NCI-H1105 treated with DMSO at 0.1 percent for 48 hours (cell line): ENCODE data around the gene KLB.
"Not testable (repeated sequence)": the region's sequence is repeated elsewhere in the genome, so short reads cannot be mapped to it uniquely, and the experiment has no call there.

Experiments used
- DNase-seq: peaks from one replicate; lab custom pipeline; 2025; lab: John Stamatoyannopoulos, UW

Gene KLB

GRCh38 chr4:39406763-39407583 is at the start of gene KLB:
KLB (plus strand) TSS chr4:39406930; CDS start chr4:39406950, 20 bp downstream.
- DNase-seq = no peak

- no peak for DNase-seq
These were observed 49.7 kb upstream of the KLB start for GRCh38 chr4:39357002-39357401.

GRCh38 chr4:39360611-39361010 is 46.1 kb upstream of the KLB start:
- not testable (repeated sequence) for DNase-seq

- DNase-seq = no peak
These were observed 43.9 kb upstream of the KLB start for GRCh38 chr4:39362827-39363226.

- DNase-seq = no peak
These were observed 42.8 kb upstream of the KLB start for GRCh38 chr4:39363773-39364393.

- no peak for DNase-seq
These were observed 41.4 kb upstream of the KLB start for GRCh38 chr4:39365360-39365759.

- peak; percentile 67 for DNase-seq
These were observed 40.6 kb upstream of the KLB start, which contains the start of gene RFC1 for GRCh38 chr4:39365830-39366771. RFC1 (minus strand) TSS chr4:39366362; CDS start chr4:39366241, 121 bp downstream.

- no peak for DNase-seq
These were observed 39.6 kb upstream of the KLB start for GRCh38 chr4:39367166-39367565.

GRCh38 chr4:39369301-39369700 is 37.4 kb upstream of the KLB start:
- DNase-seq = no peak

- not testable (repeated sequence) for DNase-seq
These were observed 35.5 kb upstream of the KLB start for GRCh38 chr4:39371209-39371608.

GRCh38 chr4:39375478-39375877 is 31.3 kb upstream of the KLB start:
- no peak for DNase-seq

- no peak for DNase-seq
These were observed 23.0 kb upstream of the KLB start for GRCh38 chr4:39383690-39384089.

GRCh38 chr4:39384563-39384962 is 22.2 kb upstream of the KLB start:
- DNase-seq = no peak

- DNase-seq = no peak
These were observed 16.1 kb upstream of the KLB start for GRCh38 chr4:39390603-39391002.

- DNase-seq = no peak
These were observed 12.0 kb upstream of the KLB start for GRCh38 chr4:39394706-39395105.

- DNase-seq = not testable (repeated sequence)
These were observed 5.1 kb upstream of the KLB start for GRCh38 chr4:39401640-39402039.

GRCh38 chr4:39407584-39407885 is 805 bp downstream of the KLB start:
- DNase-seq = no peak

GRCh38 chr4:39410415-39410814 is 3.7 kb downstream of the KLB start:
- DNase-seq = no peak

GRCh38 chr4:39411561-39411960 is 4.8 kb downstream of the KLB start:
- DNase-seq = not testable (repeated sequence)

- no peak for DNase-seq
These were observed 9.1 kb downstream of the KLB start for GRCh38 chr4:39415678-39416283.

GRCh38 chr4:39422247-39422646 is 15.5 kb downstream of the KLB start:
- DNase-seq = no peak

GRCh38 chr4:39425297-39425696 is 18.6 kb downstream of the KLB start:
- DNase-seq = not testable (repeated sequence)
